Activated naive CD8-positive, alpha-beta T cell treated with anti-CD3 and anti-CD28 coated beads, Interleukin-2, amount 10 ng/mL, durations not matched to agents 7 days and 5 days (primary cell): ENCODE data around the gene SRSF4. TPM values are rescaled to one million over a fixed set of nuclear protein-coding genes. Genes with fewer than 3 reads are reported as not detected.

Experiments
- ATAC-seq: fragments of 150-1000 bp; cut with Tn5 transposase; one replicate; pipeline ENCODE4 v1.10.0; 2021; ENCODE audit warnings: low read depth, moderate library complexity
- POLR2A ChIA-PET: fragments of 350-600 bp; sonication (Branson Sonifier 250); formaldehyde crosslinking; loops from one replicate; lab custom pipeline; 2021; ENCODE audit warnings: antibody characterized with exemption; lab: Charles Lee
- DNase-seq: peaks from one replicate; pipeline ENCODE4 v3.0.0; 2021
- H3K27ac Mint-ChIP-seq: one replicate; pipeline ENCODE4 v1.8.0; 2022; ENCODE audit warnings: mild to moderate bottlenecking, mixed read lengths
- H3K27me3 Mint-ChIP-seq: one replicate; pipeline ENCODE4 v1.8.0; 2022; ENCODE audit warnings: mild to moderate bottlenecking, moderate library complexity, mixed read lengths
- H3K36me3 Mint-ChIP-seq: one replicate; pipeline ENCODE4 v1.8.0; 2021; ENCODE audit warnings: mild to moderate bottlenecking, mixed read lengths
- H3K4me1 Mint-ChIP-seq: one replicate; pipeline ENCODE4 v1.8.0; 2021; ENCODE audit warnings: mixed read lengths
- H3K4me3 Mint-ChIP-seq: one replicate; pipeline ENCODE4 v1.8.0; 2022; ENCODE audit warnings: mild to moderate bottlenecking, moderate library complexity, mixed read lengths
- H3K9me3 Mint-ChIP-seq: one replicate; pipeline ENCODE4 v1.8.0; 2021; ENCODE audit warnings: mixed read lengths
- total RNA-seq, 2 experiments: library from RNA; stranded (reverse); gene quantifications; one replicate each; pipeline ENCODE4 v1.2.3, GENCODE V29; 2021

SRSF4 gene
- total RNA-seq, 2 experiments from 2014 or later = 119 to 129 TPM

- peaks cover 30% of the 10 kb centered on the region for H3K27me3 Mint-ChIP-seq
- ATAC-seq (peak; percentile 57), DNase-seq (peak; percentile 77)
- peak overlapping the region; percentile 76 for H3K4me3 Mint-ChIP-seq
- no peaks in the 10 kb centered on the region for H3K9me3 Mint-ChIP-seq
- POLR2A ChIA-PET = interaction anchor here (0.8 to 2.6 kb wide), 3 partner anchors 57 to 476 kb away, joined by 3 to 8 read pairs (median 5); partner anchors contain the start of gene SRSF4
- peaks cover 9% of the 10 kb centered on the region for H3K4me1 Mint-ChIP-seq
- H3K36me3 Mint-ChIP-seq = no peaks in the 10 kb centered on the region
- no peak overlapping the region for H3K27ac Mint-ChIP-seq
Measured at GRCh38 chr1:29124366-29125236, 57.1 kb downstream of the SRSF4 start.

- no peak within 1 kb of the TSS for H3K27ac Mint-ChIP-seq
- no peaks in the 10 kb centered on the region for H3K9me3 Mint-ChIP-seq
- peak; percentile 49 for DNase-seq
- H3K4me3 Mint-ChIP-seq = peak within 1 kb of the TSS; percentile 76
- POLR2A ChIA-PET = interaction anchor here (1.1 to 2.6 kb wide), 2 partner anchors 58 to 475 kb away, joined by 5 to 8 read pairs; partner anchors contain the start of gene SRSF4
- H3K27me3 Mint-ChIP-seq = peaks cover 30% of the 10 kb centered on the region
- no peaks in the 10 kb centered on the region for H3K36me3 Mint-ChIP-seq
- ATAC-seq = peak; percentile 13
- peaks cover 9% of the 10 kb centered on the region for H3K4me1 Mint-ChIP-seq
Measured at GRCh38 chr1:29123887-29124365, 57.8 kb downstream of the SRSF4 start, which contains the start of gene TMEM200B. Gene TMEM200B (minus strand): TSS chr1:29123903. CDS start chr1:29121828, 2,075 bp downstream.

DNA sequence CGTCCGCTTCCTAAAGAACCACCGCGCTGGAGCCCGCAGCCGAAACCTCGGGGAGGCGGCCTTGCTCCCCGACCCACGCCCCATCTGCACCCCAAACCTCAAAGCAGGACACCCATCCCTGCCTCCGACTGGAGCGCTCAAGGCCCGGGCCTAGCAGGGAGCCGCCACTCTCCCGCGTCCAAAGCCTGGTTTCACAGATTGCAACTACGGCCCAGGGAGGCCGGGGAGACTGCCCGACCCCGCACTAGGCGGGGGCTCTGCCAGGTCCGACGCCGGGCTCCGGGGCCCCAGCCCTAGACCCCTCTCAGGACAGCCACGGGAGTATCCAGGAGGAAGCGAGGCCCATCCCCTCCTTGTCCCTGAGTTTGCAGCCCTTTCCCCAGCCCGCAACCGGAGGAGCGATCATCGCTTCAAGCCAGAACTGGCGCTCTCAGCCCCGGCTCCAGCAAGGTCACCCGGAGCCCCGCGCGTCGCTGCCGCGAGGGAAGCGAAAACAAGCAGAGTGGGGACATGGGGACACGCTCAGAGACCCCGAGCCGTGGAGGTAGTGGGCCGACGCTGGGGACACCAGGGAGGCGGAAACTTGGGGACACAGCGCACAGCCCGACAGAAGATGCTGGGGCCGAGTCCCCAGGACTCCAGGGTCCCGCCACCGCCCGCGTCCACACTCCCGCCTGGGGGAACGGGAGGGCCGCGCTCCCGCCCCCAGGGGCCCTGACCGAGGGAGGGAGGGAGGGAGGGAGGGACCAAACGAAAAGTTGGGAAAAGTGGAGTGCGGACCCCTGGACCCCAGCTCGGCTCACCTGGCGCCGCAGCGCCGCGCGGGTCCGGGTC, 58.4 kb downstream of the SRSF4 start:
- POLR2A ChIA-PET = interaction anchor here (1.1 to 2.6 kb wide), 2 partner anchors 58 to 474 kb away, joined by 5 to 8 read pairs; partner anchors contain the start of gene SRSF4
- H3K27ac Mint-ChIP-seq = no peak overlapping the region
- DNase-seq (peak; percentile 52), ATAC-seq (no peak)
- no peaks in the 10 kb centered on the region for H3K36me3 Mint-ChIP-seq
- peaks cover 9% of the 10 kb centered on the region for H3K4me1 Mint-ChIP-seq
- no peaks in the 10 kb centered on the region for H3K9me3 Mint-ChIP-seq
- peaks cover 30% of the 10 kb centered on the region for H3K27me3 Mint-ChIP-seq
- H3K4me3 Mint-ChIP-seq = peak overlapping the region; percentile 60

- Mint-ChIP-seq H3K4me1 (peaks cover 9% of the 10 kb centered on the region), H3K4me3 (peak overlapping the region; percentile 47), H3K9me3 (no peaks in the 10 kb centered on the region), H3K36me3 (no peaks in the 10 kb centered on the region), H3K27ac (no peak overlapping the region), H3K27me3 (peaks cover 30% of the 10 kb centered on the region)
- ATAC-seq = no peak
- POLR2A ChIA-PET = interaction anchor here (0.5 to 2.6 kb wide), 3 partner anchors 59 to 474 kb away, joined by 3 to 8 read pairs (median 3); partner anchors contain the start of genes RNU11 and SRSF4
- DNase-seq = no peak
Measured at GRCh38 chr1:29122682-29123052, 59.0 kb downstream of the SRSF4 start.

GRCh38 chr1:29121936-29122681, 59.6 kb downstream of the SRSF4 start:
- no peak for ATAC-seq
- no peaks in the 10 kb centered on the region for H3K9me3 Mint-ChIP-seq

GRCh38 chr1:29121516-29121935, 60.2 kb downstream of the SRSF4 start:
- ATAC-seq (no peak), DNase-seq (no peak)
- POLR2A ChIA-PET = interaction anchor here (1.0 to 1.5 kb wide), 3 partner anchors 8 to 76 kb away, joined by 3 read pairs; no protein-coding TSS in a partner anchor
- Mint-ChIP-seq H3K27me3 (peaks cover 26% of the 10 kb centered on the region), H3K4me1 (peaks cover 9% of the 10 kb centered on the region), H3K27ac (no peak overlapping the region), H3K9me3 (no peaks in the 10 kb centered on the region), H3K36me3 (no peaks in the 10 kb centered on the region), H3K4me3 (no peak overlapping the region)

More at GRCh38 chr1:29121936-29122681, 59.6 kb downstream of the SRSF4 start:
- peak; percentile 46 for DNase-seq
- H3K36me3 Mint-ChIP-seq = no peaks in the 10 kb centered on the region
- H3K4me1 Mint-ChIP-seq = peaks cover 9% of the 10 kb centered on the region
- no peak overlapping the region for H3K27ac Mint-ChIP-seq
- no peak overlapping the region for H3K4me3 Mint-ChIP-seq
- POLR2A ChIA-PET = interaction anchor here (0.5 to 2.6 kb wide), 4 partner anchors 60 to 474 kb away, joined by 3 to 8 read pairs (median 3); partner anchors contain the start of genes RNU11 and SRSF4
- H3K27me3 Mint-ChIP-seq = peaks cover 30% of the 10 kb centered on the region

GRCh38 chr1:29120947-29121485, 60.7 kb downstream of the SRSF4 start:
- peak; percentile 81 for DNase-seq
- POLR2A ChIA-PET = interaction anchor here (1.0 to 1.5 kb wide), 3 partner anchors 9 to 77 kb away, joined by 3 read pairs; no protein-coding TSS in a partner anchor
- Mint-ChIP-seq H3K9me3 (no peaks in the 10 kb centered on the region), H3K27ac (no peak overlapping the region), H3K4me1 (peaks cover 9% of the 10 kb centered on the region), H3K4me3 (no peak overlapping the region), H3K36me3 (no peaks in the 10 kb centered on the region), H3K27me3 (peaks cover 23% of the 10 kb centered on the region)
- peak; percentile 76 for ATAC-seq

DNA sequence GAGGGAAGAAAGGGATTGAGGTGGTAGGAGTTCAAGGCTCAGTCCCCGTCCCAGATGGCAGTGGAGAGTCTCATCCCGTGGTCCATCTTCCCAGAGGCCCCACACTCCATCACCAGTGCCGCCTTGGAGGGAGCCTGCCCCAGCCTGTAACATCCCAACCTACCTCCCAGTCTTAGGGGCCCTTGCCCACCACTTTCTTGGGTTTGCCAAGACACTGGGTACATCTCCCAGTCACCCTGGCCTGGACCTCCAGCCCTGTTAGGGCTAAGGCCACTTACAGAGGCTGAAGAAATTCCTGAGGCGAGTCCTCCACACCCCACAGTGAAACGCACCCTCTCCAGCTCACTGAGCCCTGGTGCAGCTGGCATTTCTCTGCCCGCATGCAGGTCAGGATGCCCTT, 61.3 kb downstream of the SRSF4 start:
- H3K9me3 Mint-ChIP-seq = no peaks in the 10 kb centered on the region
- no peak for DNase-seq
- H3K27ac Mint-ChIP-seq = no peak overlapping the region
- POLR2A ChIA-PET = interaction anchor here (1.0 to 1.5 kb wide), 2 partner anchors 10 to 24 kb away, joined by 3 read pairs; no protein-coding TSS in a partner anchor
- H3K36me3 Mint-ChIP-seq = no peaks in the 10 kb centered on the region
- peaks cover 17% of the 10 kb centered on the region for H3K27me3 Mint-ChIP-seq
- no peak overlapping the region for H3K4me3 Mint-ChIP-seq
- H3K4me1 Mint-ChIP-seq = peaks cover 3% of the 10 kb centered on the region
- no peak for ATAC-seq

GRCh38 chr1:29119121-29119929, 62.4 kb downstream of the SRSF4 start:
- Mint-ChIP-seq H3K9me3 (no peaks in the 10 kb centered on the region), H3K36me3 (peaks cover 1% of the 10 kb centered on the region), H3K4me1 (peaks cover 2% of the 10 kb centered on the region), H3K4me3 (no peak overlapping the region), H3K27ac (no peak overlapping the region), H3K27me3 (peaks cover 12% of the 10 kb centered on the region)
- no peak for DNase-seq
- ATAC-seq = no peak
- POLR2A ChIA-PET = no interaction called here

- Mint-ChIP-seq H3K27ac (no peak overlapping the region), H3K27me3 (peaks cover 5% of the 10 kb centered on the region), H3K4me3 (no peak overlapping the region), H3K9me3 (no peaks in the 10 kb centered on the region), H3K4me1 (peaks cover 2% of the 10 kb centered on the region), H3K36me3 (peaks cover 1% of the 10 kb centered on the region)
- DNase-seq = no peak
- ATAC-seq = no peak
- POLR2A ChIA-PET = no interaction called here
Measured at GRCh38 chr1:29117381-29117780, 64.3 kb downstream of the SRSF4 start.

DNA sequence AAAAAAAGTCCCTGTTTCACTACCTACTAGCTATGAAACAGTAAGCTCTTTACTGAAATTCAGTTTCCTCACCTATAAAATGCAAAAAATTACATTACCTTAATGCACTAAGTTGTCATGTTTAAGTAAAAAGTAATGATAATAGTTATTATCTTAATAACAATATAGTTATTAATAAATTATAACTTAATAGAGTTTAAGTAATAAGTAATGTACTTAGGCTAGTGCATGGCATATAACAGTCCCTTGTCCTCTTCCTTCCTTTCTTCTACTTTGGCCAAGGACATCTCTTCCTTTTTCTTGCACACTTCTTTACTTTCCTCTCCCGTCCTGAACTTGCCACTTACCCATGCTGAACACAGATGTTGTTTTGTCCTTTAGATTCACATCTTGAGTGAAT, 67.0 kb downstream of the SRSF4 start:
- Mint-ChIP-seq H3K4me1 (peaks cover 2% of the 10 kb centered on the region), H3K27me3 (no peaks in the 10 kb centered on the region), H3K36me3 (peaks cover 5% of the 10 kb centered on the region), H3K9me3 (no peaks in the 10 kb centered on the region), H3K4me3 (no peak overlapping the region), H3K27ac (no peak overlapping the region)
- POLR2A ChIA-PET = no interaction called here
- no peak for DNase-seq
- no peak for ATAC-seq
